Neural progenitor cell (in vitro differentiated cells): ENCODE data around the gene RGPD5. TPM values are rescaled to one million over a fixed set of nuclear protein-coding genes. Genes with fewer than 3 reads are reported as not detected.
"Not testable (repeated sequence)": the region's sequence is repeated elsewhere in the genome, so short reads cannot be mapped to it uniquely, and the experiment has no call there.

Experiments
- DNase-seq: peaks from one replicate; pipeline ENCODE4 v3.0.0-alpha.2; 2016; ENCODE audit warnings: low spot score
- H2AFZ ChIP-seq: fragments of 200-600 bp; sonication (generic); replicated peaks from 2 replicates; pipeline ENCODE4 v1.6.1; 2016; ENCODE audit warnings: antibody characterized with exemption
- H3F3A ChIP-seq: fragments of 200-600 bp; sonication (generic); 2 replicates; pipeline ENCODE4 v1.6.1; 2016; ENCODE audit warnings: antibody characterized with exemption, low read depth
- H3K27ac ChIP-seq: fragments of 200-600 bp; sonication (generic); 2 replicates; pipeline ENCODE4 v1.5.1; 2016; ENCODE audit warnings: mild to moderate bottlenecking
- H3K27me3 ChIP-seq: fragments of 200-600 bp; sonication (generic); 2 replicates; pipeline ENCODE4 v1.6.1; 2016; ENCODE audit warnings: mild to moderate bottlenecking, moderate library complexity
- H3K36me3 ChIP-seq: fragments of 200-600 bp; sonication (generic); 2 replicates; pipeline ENCODE4 v1.5.1; 2016
- H3K4me1 ChIP-seq: fragments of 200-600 bp; sonication (generic); 2 replicates; pipeline ENCODE4 v1.6.1; 2016; ENCODE audit warnings: mixed run types
- H3K4me2 ChIP-seq: fragments of 200-600 bp; sonication (generic); 2 replicates; pipeline ENCODE4 v1.6.1; 2016
- H3K4me3 ChIP-seq: fragments of 200-600 bp; sonication (generic); 2 replicates; pipeline ENCODE4 v1.5.1; 2016
- H3K79me2 ChIP-seq: fragments of 200-600 bp; sonication (generic); 2 replicates; pipeline ENCODE4 v1.6.1; 2016; ENCODE audit warnings: low read depth
- H3K9ac ChIP-seq: fragments of 200-600 bp; sonication (generic); 2 replicates; pipeline ENCODE4 v1.6.1; 2016
- H3K9me3 ChIP-seq: fragments of 200-600 bp; sonication (generic); 2 replicates; pipeline ENCODE4 v1.5.1; 2016; ENCODE audit warnings: low read depth
- H4K20me1 ChIP-seq: fragments of 200-600 bp; sonication (generic); 2 replicates; pipeline ENCODE4 v1.6.1; 2016; ENCODE audit warnings: low read depth
- H3K27ac Mint-ChIP-seq: 3 replicates; pipeline ENCODE4 v1.8.0; 2021; ENCODE audit warnings: mixed read lengths
- H3K27me3 Mint-ChIP-seq: 2 replicates; pipeline ENCODE4 v1.8.0; 2022; ENCODE audit warnings: low read depth, mild to moderate bottlenecking, inconsistent platforms, moderate library complexity, mixed read lengths; ENCODE audit not compliant: insufficient read depth
- H3K36me3 Mint-ChIP-seq: 3 replicates; pipeline ENCODE4 v1.8.0; 2021; ENCODE audit warnings: mixed read lengths
- H3K4me1 Mint-ChIP-seq: 3 replicates; pipeline ENCODE4 v1.8.0; 2021; ENCODE audit warnings: mixed read lengths
- H3K4me3 Mint-ChIP-seq: 3 replicates; pipeline ENCODE4 v1.8.0; 2021; ENCODE audit warnings: mild to moderate bottlenecking, moderate library complexity, mixed read lengths
- H3K9me3 Mint-ChIP-seq: 3 replicates; pipeline ENCODE4 v1.8.0; 2020; ENCODE audit warnings: mixed read lengths
- total RNA-seq: library from RNA; depleted of rRNA; stranded (reverse); fragments of >200 nt; gene quantifications from 2 replicates; pipeline ENCODE4 v1.2.3, GENCODE V29; 2015; ENCODE audit warnings: low replicate concordance

Gene RGPD5
- total RNA-seq, 1 donor from 2014 or later: 34.0 TPM

DNA sequence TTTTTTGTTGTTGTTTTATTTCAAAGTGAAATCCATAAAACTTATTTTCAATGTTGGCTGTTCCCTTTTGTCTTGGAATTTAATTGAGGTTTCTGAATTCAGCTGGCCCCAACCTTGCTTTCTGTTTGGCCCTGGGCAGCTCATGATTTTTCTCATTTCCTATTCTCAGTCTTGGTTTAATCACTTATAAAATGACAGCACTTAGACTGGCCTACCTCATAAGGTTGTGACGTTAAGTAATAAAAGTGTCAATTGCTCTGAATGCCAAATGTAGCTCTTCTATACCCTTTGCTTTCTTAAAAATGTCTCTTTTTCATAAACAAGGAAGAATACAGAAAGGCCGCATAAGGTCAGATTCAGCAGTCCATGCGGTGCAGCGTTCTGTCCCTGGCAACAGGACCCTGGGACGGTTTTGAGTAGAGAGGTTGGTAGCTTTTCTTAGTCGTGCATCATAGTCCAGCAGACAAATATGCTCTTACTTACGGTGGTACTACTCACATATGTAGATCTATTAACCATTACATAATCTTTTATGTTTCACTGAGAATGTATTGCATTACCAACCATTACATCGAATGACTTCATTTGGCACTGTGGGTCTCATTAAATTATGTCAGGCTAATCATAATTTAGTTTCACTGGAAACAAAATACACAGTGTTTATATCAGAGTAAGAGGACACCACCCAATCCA lies 27.1 kb upstream of the RGPD5 start:
- not testable (repeated sequence) for H2AFZ ChIP-seq, H3K79me2 ChIP-seq, H3K4me2 ChIP-seq, H3K27ac Mint-ChIP-seq, H3K4me1 Mint-ChIP-seq, H3K27me3 Mint-ChIP-seq, H3K36me3 Mint-ChIP-seq, H3K4me1 ChIP-seq, H3K9ac ChIP-seq, H3K4me3 Mint-ChIP-seq, H3F3A ChIP-seq, H3K4me3 ChIP-seq, H3K9me3 ChIP-seq, H4K20me1 ChIP-seq, H3K27ac ChIP-seq, H3K9me3 Mint-ChIP-seq, H3K36me3 ChIP-seq, DNase-seq
- H3K27me3 ChIP-seq: peaks cover 10% of the 10 kb centered on the region

DNA sequence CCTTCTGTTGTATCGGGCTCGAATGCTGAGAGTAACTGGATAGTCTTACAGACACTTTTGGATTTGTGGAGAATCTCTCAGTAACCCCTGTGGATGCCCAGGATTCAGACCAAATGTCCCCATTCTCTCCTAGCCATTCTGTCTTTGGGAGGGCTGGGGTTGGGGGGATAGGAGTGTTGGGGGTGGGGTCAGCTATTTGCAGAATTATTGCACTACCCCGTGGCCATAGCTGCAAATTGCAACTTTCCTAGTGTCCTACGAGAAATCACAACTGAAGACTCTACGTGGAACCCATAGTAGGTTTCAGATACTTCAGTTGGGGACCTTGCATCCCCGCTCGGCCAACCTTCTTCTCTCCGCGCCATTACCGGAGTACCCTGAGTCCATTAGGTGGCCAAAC lies 25.2 kb upstream of the RGPD5 start:
- H3K4me2 ChIP-seq, H3K9me3 ChIP-seq, H3K27me3 ChIP-seq, H3K79me2 ChIP-seq, H3K4me3 ChIP-seq, H3K27ac ChIP-seq, DNase-seq, H3K9me3 Mint-ChIP-seq, H3K4me1 ChIP-seq, H3F3A ChIP-seq, H3K9ac ChIP-seq, H4K20me1 ChIP-seq, H3K4me3 Mint-ChIP-seq, H3K27me3 Mint-ChIP-seq, H3K4me1 Mint-ChIP-seq, H3K36me3 Mint-ChIP-seq, H3K27ac Mint-ChIP-seq, H2AFZ ChIP-seq, H3K36me3 ChIP-seq: not testable (repeated sequence)

DNA sequence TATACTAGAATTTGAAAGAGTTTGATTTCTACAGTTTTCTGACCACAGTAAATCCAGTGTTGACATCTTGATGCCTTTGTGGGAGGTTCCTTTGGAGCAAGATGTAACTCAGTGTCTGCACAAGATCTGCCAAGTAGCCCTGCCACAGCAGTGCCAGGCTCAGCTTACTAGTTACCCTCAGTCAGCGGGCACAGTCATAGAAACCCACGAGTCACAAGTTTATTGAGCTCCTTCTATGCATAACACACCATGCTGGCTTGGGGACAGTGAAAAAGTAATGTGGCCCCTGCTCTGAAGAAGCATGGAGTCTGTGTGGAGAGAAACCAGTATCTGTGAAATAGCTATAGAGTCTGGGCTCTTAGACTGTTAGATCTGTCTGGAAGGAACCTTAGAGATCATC lies 15.0 kb upstream of the RGPD5 start:
- H3K36me3 Mint-ChIP-seq, H4K20me1 ChIP-seq, H3K9ac ChIP-seq, H3K4me2 ChIP-seq, H3K9me3 Mint-ChIP-seq, H3K4me1 Mint-ChIP-seq, H3K27ac ChIP-seq, H3F3A ChIP-seq, H3K9me3 ChIP-seq, H3K27me3 ChIP-seq, H3K4me3 ChIP-seq, DNase-seq, H3K27me3 Mint-ChIP-seq, H3K27ac Mint-ChIP-seq, H3K36me3 ChIP-seq, H3K79me2 ChIP-seq, H2AFZ ChIP-seq, H3K4me1 ChIP-seq, H3K4me3 Mint-ChIP-seq: not testable (repeated sequence)

GRCh38 chr2:109781147-109781816 lies 12.8 kb upstream of the RGPD5 start:
- not testable (repeated sequence) for H3K4me2 ChIP-seq, H3K4me1 ChIP-seq, H3K27ac ChIP-seq, H3K4me1 Mint-ChIP-seq, H3K9me3 Mint-ChIP-seq, H3K36me3 ChIP-seq, H3K79me2 ChIP-seq, H3K4me3 ChIP-seq, H3F3A ChIP-seq, H4K20me1 ChIP-seq, H3K27ac Mint-ChIP-seq, H3K36me3 Mint-ChIP-seq, H3K4me3 Mint-ChIP-seq, H2AFZ ChIP-seq, DNase-seq, H3K27me3 ChIP-seq, H3K27me3 Mint-ChIP-seq, H3K9ac ChIP-seq, H3K9me3 ChIP-seq

DNA sequence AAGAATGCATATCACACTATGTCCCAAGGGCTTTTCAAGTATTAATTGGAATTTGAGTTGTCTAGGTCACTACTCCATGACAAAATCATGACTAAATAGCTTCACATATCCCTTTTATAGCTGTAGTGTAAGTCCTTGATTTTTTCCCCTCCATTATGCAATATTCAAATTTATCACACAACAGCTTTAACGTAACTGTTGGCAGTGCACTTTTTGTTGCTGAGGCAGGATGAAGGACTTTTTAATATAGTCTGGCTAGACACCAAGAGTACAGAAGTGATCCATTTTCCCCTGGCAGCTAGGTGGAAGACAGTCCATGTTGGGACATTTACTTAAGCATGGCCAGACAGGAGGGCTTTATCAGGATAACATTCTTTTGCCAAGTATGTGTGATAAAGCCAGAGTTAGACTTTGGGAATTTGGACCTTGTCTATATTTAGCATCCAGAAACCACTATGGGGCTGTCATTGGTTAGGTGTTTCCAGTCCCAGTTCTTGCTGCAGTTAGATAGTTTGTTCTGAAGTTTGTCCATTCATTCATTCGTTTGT lies 11.6 kb upstream of the RGPD5 start:
- H3K4me2 ChIP-seq, H3K27ac Mint-ChIP-seq, H3F3A ChIP-seq, H3K4me1 Mint-ChIP-seq, H3K4me3 Mint-ChIP-seq, H3K4me3 ChIP-seq, H3K9ac ChIP-seq, H3K36me3 ChIP-seq, H3K79me2 ChIP-seq, H3K27me3 Mint-ChIP-seq, H3K9me3 Mint-ChIP-seq, H3K36me3 Mint-ChIP-seq, H3K4me1 ChIP-seq, H3K9me3 ChIP-seq, DNase-seq, H4K20me1 ChIP-seq, H3K27ac ChIP-seq, H3K27me3 ChIP-seq, H2AFZ ChIP-seq: not testable (repeated sequence)

- H3K27ac ChIP-seq, H3K79me2 ChIP-seq, H3K4me3 Mint-ChIP-seq, H3K4me1 Mint-ChIP-seq, H3F3A ChIP-seq, H3K9me3 ChIP-seq, H3K27me3 ChIP-seq, H2AFZ ChIP-seq, H3K9me3 Mint-ChIP-seq, H3K27ac Mint-ChIP-seq, H3K9ac ChIP-seq, DNase-seq, H3K27me3 Mint-ChIP-seq, H3K4me2 ChIP-seq, H3K36me3 ChIP-seq, H3K36me3 Mint-ChIP-seq, H4K20me1 ChIP-seq, H3K4me1 ChIP-seq, H3K4me3 ChIP-seq: not testable (repeated sequence)
These were observed 2.4 kb upstream of the RGPD5 start for GRCh38 chr2:109791530-109792279.

- H3K4me1 ChIP-seq, H3K9ac ChIP-seq, H3K27ac ChIP-seq, H3K4me1 Mint-ChIP-seq, H3K27me3 Mint-ChIP-seq, H2AFZ ChIP-seq, H3K9me3 Mint-ChIP-seq, H3K79me2 ChIP-seq, H3K4me2 ChIP-seq, H3K27ac Mint-ChIP-seq, H3K36me3 Mint-ChIP-seq, H3K36me3 ChIP-seq, H4K20me1 ChIP-seq, DNase-seq, H3K27me3 ChIP-seq, H3K4me3 Mint-ChIP-seq, H3K4me3 ChIP-seq, H3F3A ChIP-seq, H3K9me3 ChIP-seq: not testable (repeated sequence)
These were observed 1.4 kb upstream of the RGPD5 start for GRCh38 chr2:109792659-109793058.
